22Rv1 (cell line): Measurements from ENCODE around the gene DPP6.

Experiments
- H3K27ac ChIP-seq: fragments of 450-650 bp; 2 replicates; pipeline ENCODE4 v1.5.1; 2017
- CTCF ChIP-seq: fragments of 450-650 bp; IDR thresholded peaks from 2 replicates; pipeline ENCODE4 v1.5.1; 2017; ENCODE audit warnings: mild to moderate bottlenecking
- ZFX ChIP-seq: fragments of 450-650 bp; IDR thresholded peaks from 2 replicates; pipeline ENCODE4 v1.6.1; 2017; ENCODE audit warnings: antibody characterized with exemption, borderline replicate concordance

Gene DPP6

GRCh38 chr7:154743206-154743605, 691.0 kb downstream of the DPP6 start:
- H3K27ac ChIP-seq = no peak overlapping the region
- TF ChIP-seq ZFX (no peak), CTCF (no peak)

- TF ChIP-seq ZFX = no peak
- TF ChIP-seq CTCF = peak; percentile 95
Observed at GRCh38 chr7:154744256-154744860, 692.2 kb downstream of the DPP6 start.

GRCh38 chr7:154744861-154745258, 692.7 kb downstream of the DPP6 start:
- no peak overlapping the region for H3K27ac ChIP-seq
- TF ChIP-seq ZFX = no peak

More at GRCh38 chr7:154744256-154744860, 692.2 kb downstream of the DPP6 start:
- H3K27ac ChIP-seq = no peak overlapping the region

GRCh38 chr7:154746571-154747360, 694.6 kb downstream of the DPP6 start:
- no peak overlapping the region for H3K27ac ChIP-seq
- TF ChIP-seq ZFX (no peak), CTCF (no peak)

- no peak overlapping the region for H3K27ac ChIP-seq
- TF ChIP-seq ZFX = no peak
- no peak for TF ChIP-seq CTCF
Observed at GRCh38 chr7:154748089-154748786, 696.0 kb downstream of the DPP6 start.

GRCh38 chr7:154750353-154750801, 698.2 kb downstream of the DPP6 start:
- TF ChIP-seq CTCF (no peak), ZFX (no peak)
- no peak overlapping the region for H3K27ac ChIP-seq

GRCh38 chr7:154753226-154753625, 701.0 kb downstream of the DPP6 start:
- TF ChIP-seq ZFX (no peak), CTCF (no peak)
- H3K27ac ChIP-seq = no peak overlapping the region
